GM10266 (cell line): ENCODE data around the gene RBAK.
"Not testable (repeated sequence)": the region's sequence is repeated elsewhere in the genome, so short reads cannot be mapped to it uniquely, and the experiment has no call there.

Experiments
- DNase-seq: peaks from one replicate; pipeline ENCODE4 v3.0.0; 2012; ENCODE audit errors: extremely low spot score
- CTCF ChIP-seq: IDR thresholded peaks from 2 replicates; pipeline ENCODE4 v1.5.1; 2012; ENCODE audit warnings: mild to moderate bottlenecking, low read depth; ENCODE audit not compliant: control insufficient read depth, insufficient read depth; ENCODE audit errors: missing control alignments

Gene RBAK

GRCh38 chr7:5065107-5065407, 19.4 kb downstream of the RBAK start:
- no peak for TF ChIP-seq CTCF
- no peak for DNase-seq

GRCh38 chr7:5068521-5068920, 22.9 kb downstream of the RBAK start:
- no peak for DNase-seq
- no peak for TF ChIP-seq CTCF

DNA sequence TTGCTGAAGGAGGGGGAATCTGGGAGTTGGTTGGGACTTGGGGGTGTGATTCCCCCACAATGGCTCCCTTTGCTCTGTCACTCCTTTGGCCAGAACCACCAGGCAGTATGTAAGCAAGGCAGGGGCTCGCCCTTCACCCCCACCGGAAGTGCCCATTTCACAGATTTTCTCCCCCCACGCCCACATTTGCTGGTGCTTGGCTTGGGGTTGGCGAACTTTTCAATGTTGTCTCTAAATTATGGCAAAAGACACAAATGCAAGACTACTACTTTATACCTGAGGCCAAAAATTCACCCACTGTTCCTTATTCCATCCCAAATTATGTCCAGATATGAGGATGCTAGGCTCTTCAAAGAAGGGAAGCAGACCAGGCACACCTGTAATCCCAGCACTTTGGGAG, 24.5 kb downstream of the RBAK start:
- no peak for TF ChIP-seq CTCF
- no peak for DNase-seq

DNA sequence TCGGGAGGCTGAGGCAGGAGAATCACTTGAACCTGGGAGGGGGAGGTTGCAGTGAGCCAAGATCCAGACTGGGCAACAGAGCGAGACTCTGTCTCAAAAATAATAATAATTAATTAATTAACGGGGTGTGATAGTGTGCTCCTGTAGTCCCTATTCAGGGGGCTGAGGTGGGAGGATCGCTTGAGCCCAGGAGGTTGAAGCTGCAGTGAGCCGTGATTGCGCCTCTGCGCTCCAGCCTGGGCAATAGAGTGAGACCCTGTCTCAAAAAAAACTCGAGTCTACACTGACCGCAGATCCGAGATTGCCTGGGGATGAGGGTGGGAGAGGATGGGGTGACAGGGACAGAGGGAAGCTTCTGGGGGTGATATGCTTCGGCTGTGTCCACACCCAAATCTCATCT, 29.5 kb downstream of the RBAK start:
- not testable (repeated sequence) for DNase-seq

DNA sequence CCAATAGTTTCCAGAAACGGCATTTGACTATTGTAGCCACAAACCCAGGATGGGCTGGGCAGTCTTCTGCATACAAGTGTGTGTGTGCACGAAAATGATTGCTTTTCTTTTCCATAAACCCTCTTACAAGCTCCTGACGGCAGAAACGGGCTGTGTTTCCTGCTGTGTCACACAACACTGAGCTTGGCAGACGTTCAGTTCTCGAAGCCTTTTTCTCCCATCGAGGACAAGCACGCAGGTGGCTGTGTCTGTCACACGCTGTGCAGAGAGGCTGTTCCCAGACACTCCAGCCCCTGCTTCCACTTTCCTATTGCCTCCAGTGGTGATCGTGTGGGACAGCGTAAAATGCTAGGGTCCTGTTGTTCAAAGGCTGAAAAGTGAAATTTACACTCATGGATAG, 32.1 kb downstream of the RBAK start:
- TF ChIP-seq CTCF, result no peak
- no peak for DNase-seq

GRCh38 chr7:5082806-5083205, 37.1 kb downstream of the RBAK start:
- no peak for TF ChIP-seq CTCF
- no peak for DNase-seq

GRCh38 chr7:5083311-5083711, 37.7 kb downstream of the RBAK start:
- TF ChIP-seq CTCF, result no peak
- no peak for DNase-seq

DNA sequence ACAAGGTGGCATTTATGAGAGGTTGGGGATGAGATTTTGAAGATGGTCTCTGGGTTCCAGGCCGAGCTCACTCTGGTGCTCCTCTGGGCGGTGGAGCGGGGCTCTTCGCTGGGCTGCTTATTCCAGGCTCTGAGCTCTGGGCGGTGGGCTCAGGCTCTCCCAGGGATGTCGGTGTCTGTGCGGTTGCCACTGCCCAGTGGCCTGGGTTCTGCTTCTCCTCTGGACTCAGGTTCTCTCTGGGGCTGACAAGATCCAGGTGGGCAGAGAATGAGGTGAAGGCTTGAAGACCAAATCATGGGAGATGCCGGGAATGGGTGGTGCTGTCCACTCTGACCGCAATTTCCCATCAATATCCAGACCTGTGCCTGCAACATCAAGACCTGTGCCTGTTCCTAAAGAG, 40.6 kb downstream of the RBAK start:
- no peak for DNase-seq
- TF ChIP-seq CTCF, result no peak

- DNase-seq, result not testable (repeated sequence)
Measured at GRCh38 chr7:5088228-5088833, 42.7 kb downstream of the RBAK start.
